CD14-positive monocyte (primary cell): ENCODE results near the gene SHROOM3. TPM values are rescaled to one million over a fixed set of nuclear protein-coding genes. Genes with fewer than 3 reads are reported as not detected.

ENCODE experiments used
- DNase-seq, 3 donors: peaks; one replicate each; pipeline ENCODE4 v3.0.0-alpha.2; 2011 to 2022
- H2AFZ ChIP-seq: 2 replicates; pipeline ENCODE4 v1.6.0; 2012; ENCODE audit warnings: mild to moderate bottlenecking, low read depth, low read length, inconsistent platforms; ENCODE audit not compliant: insufficient read depth, poor library complexity, severe bottlenecking
- H3K27ac ChIP-seq, 2 donors: 1 replicate in 1 of 2; 2 replicates in 1 of 2; pipeline ENCODE4 v1.5.1; 2012 to 2013; ENCODE audit warnings: low read length in 2 of 2, control low read depth in 1 of 2, inconsistent platforms in 1 of 2, low read depth in 1 of 2, mild to moderate bottlenecking in 1 of 2
- H3K27me3 ChIP-seq, 2 donors: one replicate each; pipeline versions ENCODE4 v1.6.0 to v1.6.1; 2011 to 2013; ENCODE audit warnings: low read length in 2 of 2; ENCODE audit not compliant: control insufficient read depth in 2 of 2, insufficient read depth in 2 of 2
- H3K36me3 ChIP-seq, 2 donors: replicated peaks in 1 of 2; 1 replicate in 1 of 2; 2 replicates in 1 of 2; pipeline versions ENCODE4 v1.5.1 to v1.6.1; 2012 to 2013; ENCODE audit warnings: low read length in 2 of 2, control low read depth in 1 of 2, inconsistent platforms in 1 of 2, mild to moderate bottlenecking in 1 of 2; ENCODE audit not compliant: insufficient read depth in 2 of 2, control insufficient read depth in 1 of 2
- H3K4me1 ChIP-seq, 2 donors: 1 replicate in 1 of 2; 2 replicates in 1 of 2; pipeline versions ENCODE4 v1.5.1 to v1.6.1; 2012 to 2013; ENCODE audit warnings: low read length in 2 of 2, control low read depth in 1 of 2, inconsistent platforms in 1 of 2, mild to moderate bottlenecking in 1 of 2, moderate library complexity in 1 of 2; ENCODE audit not compliant: insufficient read depth in 2 of 2, control insufficient read depth in 1 of 2
- H3K4me2 ChIP-seq: replicated peaks from 2 replicates; pipeline ENCODE3; 2012; ENCODE audit warnings: low read length, moderate library complexity, mild to moderate bottlenecking; ENCODE audit not compliant: poor library complexity, severe bottlenecking; ENCODE audit errors: extremely low read depth
- H3K4me3 ChIP-seq, 3 experiments: fragments of 200-600 bp in 1 of 3; sonication (generic) in 1 of 3; replicated peaks in 1 of 3; 1 replicate in 2 of 3; 2 replicates in 1 of 3; pipeline ENCODE4 v1.5.1; 2011 to 2013; ENCODE audit warnings: low read length in 3 of 3, mild to moderate bottlenecking in 3 of 3, control low read depth in 2 of 3, low read depth in 2 of 3, inconsistent platforms in 1 of 3, moderate library complexity in 1 of 3
- H3K79me2 ChIP-seq: 2 replicates; pipeline ENCODE4 v1.6.0; 2012; ENCODE audit warnings: mild to moderate bottlenecking, control low read depth, inconsistent platforms, low read length, moderate library complexity; ENCODE audit not compliant: insufficient read depth
- H3K9ac ChIP-seq: 2 replicates; pipeline ENCODE4 v1.6.0; 2017; ENCODE audit warnings: low read length, mild to moderate bottlenecking; ENCODE audit not compliant: insufficient read depth, poor library complexity, severe bottlenecking
- H3K9me3 ChIP-seq, 2 donors: replicated peaks in 1 of 2; 1 replicate in 1 of 2; 2 replicates in 1 of 2; pipeline versions ENCODE4 v1.5.1 to v1.6.1; 2012 to 2013; ENCODE audit warnings: low read length in 2 of 2, control low read depth in 1 of 2; ENCODE audit not compliant: control insufficient read depth in 1 of 2, insufficient read depth in 1 of 2
- H4K20me1 ChIP-seq: 2 replicates; pipeline ENCODE4 v1.6.0; 2012; ENCODE audit warnings: mild to moderate bottlenecking, low read length, control low read depth, moderate library complexity; ENCODE audit not compliant: insufficient read depth
- H3K27ac Mint-ChIP-seq, 7 donors: one replicate each; pipeline ENCODE4 v1.8.0; 2020; ENCODE audit warnings: mild to moderate bottlenecking in 7 of 7, mixed read lengths in 7 of 7, moderate library complexity in 6 of 7, inconsistent platforms in 2 of 7
- H3K27me3 Mint-ChIP-seq, 3 donors: one replicate each; pipeline ENCODE4 v1.8.0; 2021 to 2022; ENCODE audit warnings: low read depth in 3 of 3, mild to moderate bottlenecking in 3 of 3, mixed read lengths in 3 of 3, moderate library complexity in 3 of 3, inconsistent platforms in 1 of 3
- H3K36me3 Mint-ChIP-seq, 2 donors: one replicate each; pipeline ENCODE4 v1.8.0; 2020; ENCODE audit warnings: mixed read lengths in 2 of 2, inconsistent platforms in 1 of 2, mild to moderate bottlenecking in 1 of 2
- H3K4me1 Mint-ChIP-seq: one replicate; pipeline ENCODE4 v1.8.0; 2020; ENCODE audit warnings: mild to moderate bottlenecking, mixed read lengths
- H3K4me3 Mint-ChIP-seq, 2 donors: one replicate each; pipeline ENCODE4 v1.8.0; 2020; ENCODE audit warnings: mild to moderate bottlenecking in 2 of 2, mixed read lengths in 2 of 2, moderate library complexity in 1 of 2
- H3K9me3 Mint-ChIP-seq, 7 donors: one replicate each; pipeline ENCODE4 v1.8.0; 2020 to 2022; ENCODE audit warnings: mixed read lengths in 7 of 7, mild to moderate bottlenecking in 6 of 7, moderate library complexity in 6 of 7, inconsistent platforms in 2 of 7
- WGBS: methylation state at CpG from one replicate; pipeline ENCODE4 v1.1.5; 2013; ENCODE audit warnings: missing lambda C conversion rate; ENCODE audit not compliant: insufficient coverage; 5-methylcytosine and 5-hydroxymethylcytosine counted together
- intact Hi-C, 2 donors: fragments of 100-400 bp; cut with micrococcal nuclease; formaldehyde crosslinking; loops; one replicate each; pipeline versions ENCODE4 v1.15.0 to v1.15.1; 2023
- polyA plus RNA-seq, 3 donors: library from polyadenylated mRNA; depleted of rRNA in 1 of 3; unstranded in 2 of 3; stranded (reverse) in 1 of 3; fragments of 300-500 nt in 2 of 3; fragments of >200 nt in 1 of 3; fragmentation: Illumina TruSeq in 2 of 3; gene quantifications; 1 replicate in 2 of 3; 2 replicates in 1 of 3; pipeline ENCODE4 v1.2.3, GENCODE V29; 2012 to 2021
- TF ChIP-seq, protein P1 (sequence below): fragments of 200-600 bp; IDR thresholded peaks from one replicate; pipeline ENCODE4 v1.8.0; 2022; ENCODE audit warnings: antibody characterized with exemption, mild to moderate bottlenecking

SHROOM3 gene
- polyA plus RNA-seq, 3 donors = not detected

DNA sequence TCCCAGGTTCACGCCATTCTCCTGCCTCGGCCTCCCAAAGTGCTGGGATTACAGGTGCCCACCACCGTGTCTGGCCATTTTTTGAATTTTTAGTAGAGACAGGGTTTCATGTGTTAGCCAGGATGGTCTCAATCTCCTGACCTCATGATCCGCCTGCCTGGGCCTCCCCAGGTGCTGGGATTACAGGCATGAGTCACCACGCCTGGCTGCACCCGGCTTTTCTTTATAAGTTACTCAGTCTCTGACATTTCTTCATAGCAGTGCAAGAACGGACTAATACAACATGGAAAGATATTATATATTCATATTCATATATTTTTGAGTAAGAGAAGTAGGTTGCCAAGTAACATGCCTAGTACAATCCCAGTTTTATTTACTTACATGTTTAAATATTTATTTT lies 22.9 kb downstream of the SHROOM3 start:
- H4K20me1 ChIP-seq = no peaks in the 10 kb centered on the region
- Mint-ChIP-seq H3K27me3 (no peaks in the 10 kb centered on the region), H3K4me3 (no peak overlapping the region), H3K27ac (peak overlapping the region in 1 of 7 donors; percentile 41), H3K4me1 (no peaks in the 10 kb centered on the region), H3K36me3 (no peaks in the 10 kb centered on the region), H3K9me3 (peaks cover under 1 to 7% (median 3%) of the 10 kb centered on the region in 7 donors)
- H3K4me2 ChIP-seq = no peak overlapping the region
- no peaks in the 10 kb centered on the region for H3K36me3 ChIP-seq
- TF ChIP-seq, protein P1, sequence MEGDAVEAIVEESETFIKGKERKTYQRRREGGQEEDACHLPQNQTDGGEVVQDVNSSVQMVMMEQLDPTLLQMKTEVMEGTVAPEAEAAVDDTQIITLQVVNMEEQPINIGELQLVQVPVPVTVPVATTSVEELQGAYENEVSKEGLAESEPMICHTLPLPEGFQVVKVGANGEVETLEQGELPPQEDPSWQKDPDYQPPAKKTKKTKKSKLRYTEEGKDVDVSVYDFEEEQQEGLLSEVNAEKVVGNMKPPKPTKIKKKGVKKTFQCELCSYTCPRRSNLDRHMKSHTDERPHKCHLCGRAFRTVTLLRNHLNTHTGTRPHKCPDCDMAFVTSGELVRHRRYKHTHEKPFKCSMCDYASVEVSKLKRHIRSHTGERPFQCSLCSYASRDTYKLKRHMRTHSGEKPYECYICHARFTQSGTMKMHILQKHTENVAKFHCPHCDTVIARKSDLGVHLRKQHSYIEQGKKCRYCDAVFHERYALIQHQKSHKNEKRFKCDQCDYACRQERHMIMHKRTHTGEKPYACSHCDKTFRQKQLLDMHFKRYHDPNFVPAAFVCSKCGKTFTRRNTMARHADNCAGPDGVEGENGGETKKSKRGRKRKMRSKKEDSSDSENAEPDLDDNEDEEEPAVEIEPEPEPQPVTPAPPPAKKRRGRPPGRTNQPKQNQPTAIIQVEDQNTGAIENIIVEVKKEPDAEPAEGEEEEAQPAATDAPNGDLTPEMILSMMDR = no peak
- H3K9ac ChIP-seq = no peak overlapping the region
- intact Hi-C loops = no loop called here
- no peaks in the 10 kb centered on the region for H3K27me3 ChIP-seq
- no peaks in the 10 kb centered on the region for H3K79me2 ChIP-seq
- H3K9me3 ChIP-seq = no peaks in the 10 kb centered on the region
- WGBS = 97% methylated on average over 3 of the region's 7 CpGs
- no peak overlapping the region for H2AFZ ChIP-seq
- H3K4me3 ChIP-seq = no peak overlapping the region
- no peak overlapping the region for H3K27ac ChIP-seq
- DNase-seq = no peak
- H3K4me1 ChIP-seq = no peaks in the 10 kb centered on the region

DNA sequence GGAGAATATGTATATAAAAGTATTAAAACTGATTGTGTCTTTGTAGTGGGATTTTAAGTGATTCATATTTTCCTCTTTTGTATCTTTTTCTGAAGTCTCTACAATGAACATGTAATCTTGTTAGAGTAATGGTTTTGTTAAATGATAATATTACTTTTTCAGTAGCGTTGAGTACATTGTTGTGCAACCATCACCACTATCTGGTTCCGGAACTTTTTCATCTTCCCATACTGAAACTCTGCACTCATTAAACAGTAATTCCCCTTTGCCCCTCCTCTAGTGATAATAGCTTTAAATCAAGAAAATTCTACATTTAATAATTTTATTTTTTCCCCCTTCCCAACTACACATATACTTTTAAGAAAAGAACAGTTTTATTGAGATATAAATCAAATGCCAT lies 23.3 kb downstream of the SHROOM3 start:
- Mint-ChIP-seq H3K9me3 (peaks cover 5 to 12% (median 6%) of the 10 kb centered on the region in 7 donors), H3K4me3 (no peak overlapping the region), H3K27ac (no peak overlapping the region), H3K4me1 (no peaks in the 10 kb centered on the region), H3K36me3 (no peaks in the 10 kb centered on the region), H3K27me3 (no peaks in the 10 kb centered on the region)
- H3K9ac ChIP-seq = no peak overlapping the region
- intact Hi-C loops = no loop called here
- H2AFZ ChIP-seq = no peak overlapping the region
- H3K27me3 ChIP-seq = no peaks in the 10 kb centered on the region
- H3K9me3 ChIP-seq = peaks cover 0 to under 1% of the 10 kb centered on the region in 2 donors
- no CpG with 5 or more reads among the region's 2 CpGs for WGBS
- H3K4me1 ChIP-seq = no peaks in the 10 kb centered on the region
- no peaks in the 10 kb centered on the region for H3K79me2 ChIP-seq
- DNase-seq = no peak
- H3K27ac ChIP-seq = no peak overlapping the region
- no peak overlapping the region for H3K4me3 ChIP-seq
- H3K4me2 ChIP-seq = no peak overlapping the region
- no peaks in the 10 kb centered on the region for H4K20me1 ChIP-seq
- no peaks in the 10 kb centered on the region for H3K36me3 ChIP-seq
- TF ChIP-seq, protein P1 = no peak
